HG03064 (cell line): ENCODE measurements around the gene SERPINA4.

Source experiments
- ATAC-seq: cut with Tn5 transposase; IDR thresholded peaks from one replicate; pipeline ENCODE4 v1.9.1; 2021; ENCODE audit warnings: low read depth; ENCODE audit not compliant: unreplicated experiment

Gene SERPINA4

GRCh38 chr14:94560751-94561655 is at the start of gene SERPINA4:
TSS of gene SERPINA4 (plus strand) at chr14:94561442. CDS start at chr14:94563483, 2,041 bp downstream.
- no peak for ATAC-seq

GRCh38 chr14:94514351-94514750 is 46.9 kb upstream of the SERPINA4 start:
- no peak for ATAC-seq

GRCh38 chr14:94515426-94515825 is 45.8 kb upstream of the SERPINA4 start:
- no peak for ATAC-seq

- ATAC-seq: no peak
Observed at GRCh38 chr14:94515856-94516255, 45.4 kb upstream of the SERPINA4 start.

GRCh38 chr14:94517248-94517640 is 44.0 kb upstream of the SERPINA4 start:
- no peak for ATAC-seq

- ATAC-seq: no peak
Observed at GRCh38 chr14:94517641-94518257, 43.5 kb upstream of the SERPINA4 start.

GRCh38 chr14:94521375-94522114 is 39.7 kb upstream of the SERPINA4 start:
- ATAC-seq: no peak

GRCh38 chr14:94522115-94522724 is 39.0 kb upstream of the SERPINA4 start:
- no peak for ATAC-seq

- no peak for ATAC-seq
Observed at GRCh38 chr14:94523265-94523664, 38.0 kb upstream of the SERPINA4 start.

GRCh38 chr14:94524093-94524492 is 37.1 kb upstream of the SERPINA4 start:
- ATAC-seq: no peak

GRCh38 chr14:94531187-94531586 is 30.1 kb upstream of the SERPINA4 start:
- no peak for ATAC-seq

- no peak for ATAC-seq
Observed at GRCh38 chr14:94532447-94532846, 28.8 kb upstream of the SERPINA4 start.

GRCh38 chr14:94535506-94535905 is 25.7 kb upstream of the SERPINA4 start:
- no peak for ATAC-seq

GRCh38 chr14:94536836-94537235 is 24.4 kb upstream of the SERPINA4 start:
- no peak for ATAC-seq

- ATAC-seq: no peak
Observed at GRCh38 chr14:94538070-94538740, 23.0 kb upstream of the SERPINA4 start.

- no peak for ATAC-seq
Observed at GRCh38 chr14:94539181-94539580, 22.1 kb upstream of the SERPINA4 start.

- ATAC-seq: no peak
Observed at GRCh38 chr14:94540031-94540794, 21.0 kb upstream of the SERPINA4 start.

GRCh38 chr14:94541234-94541975 is 19.8 kb upstream of the SERPINA4 start:
- no peak for ATAC-seq
